ENCODE measurements around the gene PHF21A.

DNA sequence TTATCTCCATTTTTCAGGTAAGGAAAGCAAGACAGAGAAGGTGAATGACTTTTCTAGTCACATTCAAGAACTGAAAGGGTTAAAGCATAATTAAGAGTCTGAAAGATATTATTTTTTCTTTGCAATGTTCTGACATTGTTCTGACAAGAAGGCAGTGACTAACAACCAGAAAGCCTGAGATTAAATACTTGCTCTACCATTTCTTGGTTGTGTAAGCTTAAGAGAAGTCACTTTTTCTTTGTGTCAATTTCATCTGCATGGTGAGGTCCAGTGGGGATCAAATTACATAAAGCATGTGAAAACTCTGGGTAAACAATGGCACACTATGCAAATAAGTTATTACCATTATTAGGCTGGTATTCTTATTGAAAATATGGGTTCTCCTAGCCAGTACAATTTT, 73.7 kb downstream of the PHF21A start:
- TF ChIP-seq EZH2phosphoT487 (IDR thresholded peaks at IDR 0.05; ENCODE audit: borderline replicate concordance) (no peak), CTCF (conservative IDR thresholded peaks at IDR 0.05; ENCODE audit: low read length) (no peak)
